ENCODE results near the gene PALM.
A peak's percentile ranks its signal among the peaks of the same experiment; 100 is the strongest.
"Not testable (repeated sequence)": the region's sequence is repeated elsewhere in the genome, so short reads cannot be mapped to it uniquely, and the experiment has no call there.

Gene PALM

DNA sequence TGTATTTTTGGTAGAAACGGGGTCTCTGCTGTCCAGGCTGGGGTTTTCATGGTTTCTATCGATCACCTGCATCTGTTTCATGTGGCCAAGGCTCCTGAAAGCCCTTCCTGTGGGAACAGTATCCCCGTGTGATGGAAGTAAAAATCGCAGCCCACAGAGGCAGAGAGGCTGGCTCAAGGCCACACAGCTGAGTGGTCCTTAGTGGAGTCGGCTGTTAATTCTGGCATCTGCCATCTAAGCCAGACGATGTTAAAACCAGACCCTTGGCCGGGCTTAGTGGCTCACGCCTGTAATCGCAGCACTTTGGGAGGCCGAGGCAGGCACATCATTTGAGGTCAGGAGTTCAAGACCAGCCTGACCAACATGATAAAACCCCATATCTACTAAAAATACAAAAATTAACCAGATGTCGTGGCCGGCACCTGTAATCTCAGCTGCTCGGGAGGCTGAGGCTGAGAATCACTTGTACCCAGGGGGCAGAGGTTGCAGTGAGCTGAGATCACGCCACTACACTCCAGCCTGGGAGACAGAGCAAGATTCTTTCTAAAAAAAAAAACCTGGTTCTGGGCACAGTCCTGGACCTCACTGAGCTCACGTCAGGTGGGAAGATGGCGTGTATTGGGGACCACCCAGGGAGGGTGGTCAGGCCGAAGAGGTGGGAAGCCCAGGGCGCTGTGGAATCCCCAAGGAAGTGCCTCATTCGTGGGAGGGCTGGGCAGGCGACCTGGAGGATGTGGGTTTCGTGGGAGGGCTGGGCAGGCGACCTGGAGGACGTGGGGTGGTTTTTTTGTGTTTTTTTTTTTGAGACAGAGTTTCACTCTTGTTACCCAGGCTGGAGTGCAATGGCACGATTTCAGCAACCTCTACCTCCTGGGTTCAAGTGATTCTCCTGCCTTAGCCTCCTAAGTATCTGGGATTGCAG is 23.7 kb downstream of the PALM start:
- no peak for DNase-seq (ENCODE audit: low read depth)

DNA sequence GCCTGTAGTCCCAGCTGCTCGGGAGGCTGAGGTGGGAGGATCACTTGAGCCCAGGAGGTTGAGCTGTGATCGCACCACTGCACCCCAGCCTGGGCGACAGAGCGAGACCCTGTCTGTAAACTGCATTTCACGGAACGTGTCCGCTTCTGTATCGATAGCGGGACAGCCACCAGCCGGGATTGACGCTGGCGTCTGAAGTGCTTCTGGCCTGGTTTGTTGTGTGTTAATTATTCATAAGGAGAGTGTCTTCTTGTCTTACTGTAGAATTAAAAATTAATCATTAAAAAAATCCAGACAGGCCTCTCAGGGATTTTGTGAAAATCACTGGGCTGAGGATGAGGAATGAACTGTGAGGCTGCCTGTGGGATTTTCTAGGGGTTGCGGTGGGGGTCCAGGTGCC is 26.0 kb downstream of the PALM start:
- no peak for DNase-seq (ENCODE audit: low read depth)

DNA sequence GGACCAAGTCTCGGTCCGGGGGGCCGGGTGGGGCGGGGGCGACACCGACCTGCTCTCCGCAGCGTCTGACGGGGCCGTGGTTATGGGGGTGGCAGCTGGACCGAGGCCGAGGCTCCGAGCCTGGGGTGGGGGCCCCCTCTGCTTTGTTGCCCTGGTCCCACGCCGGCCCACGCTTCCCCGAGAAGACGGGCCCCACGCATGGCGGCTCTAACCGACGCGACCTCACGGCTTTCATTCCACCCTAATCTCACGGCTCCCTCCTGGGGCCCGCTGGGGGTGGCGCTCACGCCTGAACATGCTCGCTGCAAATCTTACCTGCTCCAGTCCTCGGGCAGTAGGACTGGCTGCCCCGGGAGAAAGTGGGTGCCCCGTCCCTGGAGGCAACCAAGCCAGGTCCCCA is 27.4 kb downstream of the PALM start:
- DNase-seq (ENCODE audit: low read depth), result no peak

DNA sequence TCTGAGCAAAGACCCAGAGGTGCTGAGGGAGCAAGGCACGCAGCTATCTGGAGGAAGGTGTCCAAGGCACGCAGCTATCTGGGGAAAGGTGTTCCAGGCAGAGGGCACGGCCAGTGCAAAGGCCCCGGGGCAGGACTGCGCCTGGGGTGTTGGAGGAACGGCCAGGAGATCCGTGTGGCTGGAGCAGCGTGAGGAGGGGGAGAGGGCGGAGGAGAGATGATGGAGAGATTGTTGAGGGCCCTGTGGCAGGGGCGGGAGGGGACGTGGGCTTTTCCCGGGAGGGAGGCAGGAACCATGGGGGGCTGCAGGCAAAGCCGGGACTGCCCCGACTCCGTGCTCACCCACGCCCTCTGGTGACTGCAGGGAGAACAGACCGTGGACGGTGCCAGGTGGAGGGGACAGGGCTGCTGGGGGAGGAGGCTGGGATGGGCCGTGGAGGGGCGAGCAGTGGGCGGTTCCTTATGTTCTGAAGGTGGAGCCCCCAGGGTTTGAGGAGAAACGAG is 28.9 kb downstream of the PALM start:
- peak; percentile 61 for DNase-seq (ENCODE audit: low read depth)

DNA sequence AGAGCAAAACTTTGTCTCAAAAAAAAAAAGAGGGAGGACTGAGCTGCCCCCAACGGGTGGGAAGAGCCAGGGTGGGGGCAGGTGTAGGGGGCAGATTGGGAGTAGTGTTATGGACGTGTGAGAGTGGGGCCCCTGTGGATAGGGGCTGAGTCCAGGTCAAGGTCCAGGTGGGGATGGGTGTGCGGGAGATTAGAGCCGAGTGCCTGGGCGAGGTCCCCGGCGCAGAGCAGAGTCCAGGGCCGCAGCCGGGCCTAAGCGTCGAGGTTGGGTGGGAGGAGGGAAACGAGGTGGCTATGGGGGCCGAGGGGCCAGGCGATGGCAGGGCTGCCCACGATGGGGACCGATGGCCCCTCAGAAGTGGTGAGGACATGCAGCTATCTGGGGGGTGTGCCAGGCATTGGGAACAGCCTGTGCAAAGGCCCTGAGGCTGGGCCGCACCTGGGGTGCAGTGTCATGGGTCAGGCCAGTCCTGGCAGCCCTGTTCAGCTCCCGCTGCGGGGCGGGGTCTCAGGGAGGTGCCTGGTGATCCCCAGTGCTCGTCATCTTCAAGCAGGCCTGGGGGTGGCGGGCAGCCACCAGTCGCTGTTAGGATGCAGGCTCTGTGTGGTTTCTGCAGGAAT is 29.9 kb downstream of the PALM start:
- DNase-seq (ENCODE audit: low read depth), result no peak

DNA sequence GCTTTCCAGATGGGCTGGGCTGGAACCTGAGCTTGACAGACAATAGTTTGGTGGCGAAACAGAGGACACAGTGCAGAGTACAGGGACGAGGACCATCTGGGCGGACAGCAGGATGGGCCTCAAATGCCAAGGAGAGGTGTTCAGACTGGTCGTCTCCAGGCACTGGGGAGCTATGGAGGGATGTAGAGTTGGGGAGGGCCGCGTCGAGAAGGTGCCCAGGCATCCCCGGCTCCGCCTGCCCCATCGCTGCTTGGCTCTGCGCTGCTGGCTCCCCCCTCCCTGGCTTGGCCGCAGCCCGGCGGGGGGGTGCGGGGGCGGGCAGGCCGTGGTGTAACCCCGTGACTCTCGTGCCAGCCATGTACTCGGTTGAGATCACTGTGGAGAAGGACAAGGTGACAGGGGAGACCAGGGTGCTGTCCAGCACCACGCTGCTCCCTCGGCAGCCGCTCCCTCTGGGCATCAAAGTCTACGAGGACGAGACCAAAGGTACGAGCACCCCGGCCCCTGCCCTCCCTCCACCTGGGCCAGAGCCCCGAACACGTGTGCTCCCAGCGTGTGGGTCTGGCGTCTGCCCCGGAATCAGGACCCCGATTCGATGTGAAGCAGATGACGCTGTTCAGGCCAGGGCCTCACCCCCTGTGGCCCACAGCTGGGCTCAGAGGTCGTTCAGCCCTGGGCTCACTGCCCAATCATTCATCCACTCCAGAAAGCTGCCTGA is 31.4 kb downstream of the PALM start:
- no peak for DNase-seq (ENCODE audit: low read depth)

DNA sequence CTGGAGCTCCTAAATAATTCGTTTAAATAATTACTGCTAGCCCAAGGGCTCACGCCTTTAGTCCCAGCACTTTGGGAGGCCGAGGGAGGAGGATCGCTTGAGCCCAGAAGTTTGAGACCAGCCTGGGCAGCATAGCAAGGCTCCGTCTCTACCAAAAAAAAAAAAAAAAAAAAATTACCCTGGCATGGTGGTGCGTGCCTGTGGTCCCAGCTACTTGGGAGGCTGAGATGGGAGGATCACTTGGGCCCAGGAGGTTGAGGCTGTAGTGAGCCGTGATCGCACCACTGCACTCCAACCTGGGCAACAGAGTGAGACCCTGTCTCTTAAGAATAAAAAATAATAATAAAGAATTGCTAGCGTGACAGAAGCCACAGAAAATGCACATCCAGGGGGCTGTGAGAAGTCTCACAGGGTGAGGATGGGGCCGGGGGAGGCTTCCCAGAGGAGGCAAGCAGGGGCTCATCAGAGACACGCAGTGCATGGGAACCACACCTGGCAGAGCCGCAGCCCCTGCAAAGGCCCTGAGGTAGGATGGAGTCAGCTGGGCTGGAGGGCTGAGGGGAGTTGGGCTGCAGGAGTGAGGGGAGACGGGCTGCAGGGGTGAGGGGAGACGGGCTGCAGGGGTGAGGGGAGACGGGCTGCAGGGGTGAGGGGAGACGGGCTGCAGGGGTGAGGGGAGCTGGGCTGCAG is 32.2 kb downstream of the PALM start:
- DNase-seq (ENCODE audit: low read depth), result not testable (repeated sequence)

DNA sequence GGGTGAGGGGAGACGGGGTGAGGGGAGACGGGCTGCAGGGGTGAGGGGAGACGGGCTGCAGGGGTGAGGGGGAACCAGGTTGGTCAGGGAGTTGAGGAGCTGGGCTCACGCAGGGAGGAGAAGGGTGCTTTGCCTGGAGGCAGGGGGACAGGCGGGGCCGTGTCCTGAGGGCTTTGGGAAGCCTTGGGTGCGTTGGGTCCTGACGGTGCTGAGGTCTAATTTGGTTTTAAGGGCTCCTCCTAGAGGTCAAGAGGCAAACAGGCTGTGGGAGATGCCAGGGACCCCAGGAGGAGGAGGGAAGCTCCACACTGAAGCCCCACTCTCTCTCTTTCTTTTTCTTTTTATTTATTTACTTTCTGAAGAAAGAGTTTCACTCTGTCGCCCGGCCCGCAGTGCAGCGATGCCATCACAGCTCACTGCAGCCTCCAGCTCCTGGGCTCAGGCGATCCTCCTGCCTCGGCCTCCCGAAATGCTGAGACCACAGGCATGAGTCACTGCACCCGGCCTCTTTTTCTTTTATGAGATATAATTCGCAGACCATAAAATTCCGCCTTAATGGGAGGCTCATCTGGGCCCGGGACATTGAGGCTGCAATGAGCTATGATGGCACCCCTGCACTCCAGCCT is 32.9 kb downstream of the PALM start:
- peak; percentile 55 for DNase-seq (ENCODE audit: low read depth)

DNA sequence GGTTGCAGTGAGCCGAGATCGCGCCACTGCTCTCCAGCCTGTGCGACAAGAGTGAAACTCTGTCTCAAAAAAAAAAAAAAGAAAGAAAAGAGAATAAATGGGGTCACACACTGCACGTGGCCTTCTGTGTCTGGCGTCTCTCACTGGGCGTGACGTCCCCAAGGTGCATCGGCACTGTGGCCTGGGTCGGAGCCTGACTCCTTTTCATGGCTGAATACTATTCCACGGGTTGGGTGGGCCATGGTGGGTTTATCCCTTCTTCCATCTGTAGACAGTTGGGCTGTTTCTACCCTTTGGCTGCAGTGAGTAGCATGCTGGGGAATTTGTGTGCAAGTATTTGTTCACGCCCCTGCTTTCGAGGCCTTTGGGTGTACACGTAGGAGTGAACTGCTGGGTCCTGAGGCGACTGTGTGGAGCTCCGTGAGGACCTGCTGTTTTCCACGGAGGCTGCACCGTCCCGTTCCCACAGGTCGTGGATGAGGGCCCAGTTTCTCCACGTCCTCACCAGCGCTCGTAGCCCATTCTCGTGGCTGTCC is 33.9 kb downstream of the PALM start:
- no peak for DNase-seq (ENCODE audit: low read depth)

DNA sequence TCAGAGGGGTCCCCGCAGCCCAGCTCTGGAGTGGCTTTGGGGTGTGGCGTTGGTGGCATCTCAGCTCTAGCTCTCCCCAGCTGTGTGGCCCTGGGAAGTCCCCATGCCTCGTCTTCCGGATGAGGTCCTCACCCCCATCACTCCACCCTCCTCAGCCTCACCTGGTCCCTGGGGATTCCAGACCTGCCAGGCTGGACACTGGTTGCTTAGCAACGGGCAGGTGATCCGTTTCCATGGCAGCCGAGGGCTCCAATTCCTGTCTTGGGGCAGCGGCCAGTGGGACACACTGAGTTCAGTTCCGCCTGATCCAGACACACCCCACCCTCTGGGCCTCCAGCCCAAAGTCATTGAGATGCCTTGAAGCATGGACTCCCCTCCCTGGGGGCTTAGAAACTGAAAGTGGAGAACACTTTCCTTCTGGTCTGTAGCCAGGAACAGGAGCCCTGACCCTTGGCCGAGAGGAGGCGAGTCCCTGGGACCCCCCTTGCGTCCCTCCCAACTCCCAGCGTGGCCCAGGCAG is 34.5 kb downstream of the PALM start:
- DNase-seq (ENCODE audit: low read depth), result no peak

DNA sequence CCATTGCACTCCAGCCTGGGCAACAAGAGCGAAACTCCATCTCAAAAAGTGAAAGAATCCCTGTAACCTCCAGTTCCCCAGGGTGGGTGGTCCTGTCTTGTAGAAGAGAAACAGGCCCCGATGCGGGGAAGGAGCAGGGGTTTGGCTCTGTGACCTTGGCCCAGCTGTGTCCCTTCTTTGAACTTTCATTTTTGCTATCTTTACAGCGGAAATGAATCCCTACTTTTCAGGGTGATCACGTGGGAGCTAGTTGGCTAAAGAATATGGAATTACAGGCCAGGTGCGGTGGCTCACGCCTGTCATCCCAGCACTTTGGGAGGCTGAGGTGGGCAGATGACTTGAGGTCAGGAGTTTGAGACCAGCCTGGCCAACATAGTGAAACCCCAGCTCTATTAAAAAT is 36.4 kb downstream of the PALM start:
- DNase-seq (ENCODE audit: low read depth), result not testable (repeated sequence)

DNA sequence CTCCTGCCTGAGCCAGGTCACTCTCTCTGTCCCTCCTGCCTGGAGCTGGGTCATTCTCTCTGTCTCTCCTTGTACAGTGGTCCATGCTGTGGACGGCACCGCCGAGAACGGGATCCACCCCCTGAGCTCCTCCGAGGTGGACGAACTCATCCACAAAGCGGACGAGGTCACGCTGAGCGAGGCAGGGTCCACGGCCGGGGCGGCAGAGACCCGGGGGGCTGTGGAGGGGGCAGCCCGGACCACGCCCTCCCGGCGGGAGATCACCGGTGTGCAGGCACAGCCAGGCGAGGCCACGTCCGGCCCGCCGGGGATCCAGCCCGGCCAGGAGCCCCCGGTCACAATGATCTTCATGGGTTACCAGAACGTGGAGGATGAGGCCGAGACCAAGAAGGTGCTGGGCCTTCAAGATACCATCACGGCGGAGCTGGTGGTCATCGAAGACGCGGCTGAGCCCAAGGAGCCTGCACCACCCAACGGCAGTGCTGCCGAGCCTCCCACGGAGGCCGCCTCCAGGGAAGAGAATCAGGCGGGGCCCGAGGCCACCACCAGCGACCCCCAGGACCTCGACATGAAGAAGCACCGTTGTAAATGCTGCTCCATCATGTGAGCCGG is 37.6 kb downstream of the PALM start:
- no peak for DNase-seq (ENCODE audit: low read depth)

DNA sequence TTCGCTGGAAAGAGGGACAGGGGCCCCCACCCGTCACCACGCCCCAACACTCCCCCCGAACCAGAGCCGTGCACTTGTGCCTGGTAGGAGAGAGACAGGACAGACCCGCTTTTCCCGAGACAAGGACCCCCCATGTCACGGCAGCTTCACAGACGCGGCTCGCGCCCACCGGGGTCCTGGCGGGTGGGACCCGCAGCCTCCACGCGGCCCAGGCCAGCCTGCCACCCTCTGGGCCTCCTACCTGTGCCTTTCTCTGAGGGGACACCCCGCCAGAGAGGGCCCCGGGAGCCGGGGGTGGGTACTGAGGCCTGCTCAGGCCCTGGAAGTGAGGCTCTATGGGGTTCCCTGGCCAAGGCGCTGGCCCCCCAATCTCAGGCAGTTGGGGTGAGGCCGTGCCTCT is 38.2 kb downstream of the PALM start:
- no peak for DNase-seq (ENCODE audit: low read depth)

DNA sequence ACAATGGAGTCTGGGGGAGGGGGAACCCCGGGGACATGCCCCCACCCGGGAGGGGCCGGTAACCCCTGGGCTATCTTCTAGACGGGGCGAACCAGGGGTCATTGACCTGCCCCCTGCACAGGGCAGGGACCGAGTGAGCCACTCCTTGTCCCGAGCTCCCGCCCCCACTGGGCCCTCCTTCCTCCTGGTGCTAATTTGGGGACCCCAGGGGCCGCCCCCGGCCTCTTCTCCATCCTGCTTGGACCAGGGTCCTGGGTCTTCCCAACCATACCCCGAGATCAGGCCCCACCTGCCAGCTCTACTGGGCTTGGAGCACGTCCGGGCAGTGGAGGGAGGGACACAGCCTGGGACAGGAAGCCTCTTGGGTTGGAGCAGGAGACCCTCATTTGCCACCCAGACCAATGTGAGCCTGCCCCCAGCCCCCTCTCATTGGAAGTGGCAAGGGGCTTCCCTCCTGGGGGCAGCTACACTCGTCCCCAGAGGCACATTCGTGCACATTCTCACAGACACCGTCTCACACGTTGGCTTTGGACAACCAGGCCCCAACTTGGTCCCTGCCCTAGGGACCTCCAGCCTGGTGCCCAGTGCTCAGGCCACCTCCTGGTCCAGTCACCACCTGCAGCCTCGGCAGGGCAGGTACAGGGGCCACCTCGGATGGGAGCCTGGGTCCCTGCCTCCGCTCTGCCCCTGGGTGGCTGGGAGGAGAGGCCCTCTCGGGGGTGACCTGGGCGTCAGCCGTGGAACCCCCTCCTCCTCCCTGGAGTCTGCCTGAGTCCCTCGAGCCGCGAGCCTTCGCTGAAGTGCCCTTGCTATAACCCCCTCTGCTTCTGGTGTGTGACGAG is 38.9 kb downstream of the PALM start:
- no peak for DNase-seq (ENCODE audit: low read depth)

DNA sequence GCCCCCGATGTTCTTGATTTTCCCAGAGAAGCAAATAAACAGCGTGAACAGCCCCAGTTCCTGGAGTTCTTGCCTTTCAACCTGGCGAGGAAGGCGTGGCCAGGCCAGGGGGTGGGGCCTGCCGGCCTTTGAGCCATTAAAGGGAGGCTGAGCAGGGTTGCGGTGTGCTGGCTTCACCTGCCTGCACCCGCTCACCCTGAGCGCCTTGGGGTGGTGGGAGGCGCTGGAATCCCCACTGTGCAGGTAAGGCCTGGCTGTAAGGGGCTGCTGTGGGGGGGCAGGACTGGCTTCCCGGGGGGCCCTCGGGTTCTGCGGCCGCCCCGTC is 39.5 kb downstream of the PALM start:
- DNase-seq (ENCODE audit: low read depth), result no peak

DNA sequence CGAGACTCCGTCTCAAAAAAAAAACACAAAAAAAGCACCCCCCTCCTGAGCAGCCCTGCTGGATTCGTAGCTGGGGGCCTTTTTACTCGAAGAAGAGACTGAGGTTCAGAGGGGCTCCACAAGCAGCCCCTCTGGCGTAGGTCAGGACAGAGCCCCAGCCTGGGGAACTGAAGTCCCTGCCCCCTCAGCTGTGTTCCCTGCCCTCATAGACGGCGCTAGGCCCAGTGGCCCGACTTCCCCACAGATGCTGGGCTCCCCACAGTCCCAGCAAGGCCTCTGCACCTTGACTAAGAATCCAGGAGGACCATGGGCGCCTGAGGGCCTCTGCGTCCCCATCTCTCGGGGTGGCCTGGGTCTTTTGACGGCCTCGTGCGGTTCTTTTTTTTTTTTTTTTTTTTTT is 41.1 kb downstream of the PALM start:
- DNase-seq (ENCODE audit: low read depth), result no peak

DNA sequence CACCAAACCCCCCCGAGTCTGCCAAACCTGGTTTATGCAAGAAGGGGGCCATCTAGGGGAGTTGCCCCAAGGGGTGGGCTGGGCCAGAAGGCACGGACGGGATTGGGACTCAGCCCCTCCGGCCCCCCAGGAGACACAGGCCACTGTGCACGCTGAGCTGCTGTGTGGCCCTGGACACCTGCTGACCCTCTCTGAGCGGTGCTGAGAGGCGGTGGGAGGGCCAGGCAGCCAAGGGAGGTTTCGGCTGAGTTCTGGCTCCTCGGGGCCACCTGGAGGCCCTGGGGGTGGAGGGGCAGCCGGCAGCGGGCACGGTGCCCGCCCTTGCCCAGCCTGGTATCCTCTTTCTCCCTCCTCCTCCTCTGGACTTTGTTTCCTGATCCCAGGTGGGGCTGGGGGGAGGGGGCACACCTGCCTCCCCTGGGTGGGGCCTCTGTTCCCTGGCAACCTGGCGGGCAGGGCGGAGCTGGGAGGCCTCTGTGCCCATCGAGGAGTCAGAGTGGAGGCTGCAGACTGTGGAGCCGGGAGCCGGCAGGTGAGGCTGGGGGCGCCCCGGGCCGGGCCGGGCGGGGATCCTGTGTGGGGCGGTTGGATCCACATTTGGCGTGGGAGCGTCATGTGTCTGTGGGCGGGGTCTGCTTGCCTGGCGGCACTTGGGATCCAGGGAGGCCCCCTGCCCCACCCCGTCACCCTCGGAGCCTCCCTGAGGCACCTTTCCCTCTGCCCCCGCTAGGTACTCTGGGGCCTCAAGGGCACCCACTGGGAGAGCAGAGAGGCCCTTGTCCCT is 42.1 kb downstream of the PALM start, which contains the start of gene MISP:
MISP (plus strand) TSS at position 473 of the 784 bp plus-strand sequence. CDS start 5,835 bp downstream, outside the sequence.
- DNase-seq (ENCODE audit: low read depth), result no peak

DNA sequence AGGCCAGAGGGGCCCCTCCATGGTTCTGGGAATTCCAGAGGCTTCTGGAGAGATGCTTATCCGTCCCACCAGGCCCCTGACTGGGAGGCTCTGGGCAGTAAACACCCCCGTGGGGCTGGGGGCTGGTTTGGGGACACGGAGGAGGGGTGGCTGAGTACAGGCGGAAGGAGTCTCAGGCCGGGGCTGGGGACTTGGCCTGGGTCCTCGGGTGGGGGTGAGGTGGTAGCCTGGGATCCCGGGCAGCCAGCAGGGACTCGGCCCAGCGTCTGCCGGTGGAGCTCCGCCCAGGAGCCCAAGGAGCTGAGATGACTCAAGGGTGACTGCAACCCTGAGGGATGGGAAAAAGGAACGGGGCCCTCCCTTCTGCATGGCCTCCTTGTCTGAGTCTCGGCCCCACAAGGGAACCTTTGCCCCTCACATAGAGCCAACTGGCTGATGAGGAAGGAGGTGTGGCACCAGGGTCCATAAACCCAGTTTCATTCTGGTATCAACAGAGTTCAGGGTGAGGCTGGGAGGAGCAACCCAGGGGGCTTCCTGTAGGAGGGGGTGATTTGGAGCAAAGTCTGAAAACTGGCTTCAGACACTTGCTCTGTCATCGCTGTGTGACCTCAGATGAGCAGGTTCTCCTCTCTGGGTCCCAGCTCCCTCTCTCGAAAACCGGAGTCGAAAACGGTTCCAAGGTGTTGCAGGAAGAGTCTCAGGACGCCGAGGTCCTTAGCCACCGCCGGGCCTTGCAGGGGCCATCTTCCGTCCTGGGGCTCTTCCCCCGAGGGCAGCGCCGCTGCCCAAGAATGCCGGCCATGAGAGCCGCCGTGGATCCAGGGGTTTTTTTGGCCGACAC is 43.0 kb downstream of the PALM start:
- DNase-seq (ENCODE audit: low read depth), result peak; percentile 96

Measured in ELR (cell line).